Measurements from ENCODE around the gene GPR148. TPM values are rescaled to one million over a fixed set of nuclear protein-coding genes. Genes with fewer than 3 reads are reported as not detected.

The GPR148 gene
- total RNA-seq, 1 experiment from 2014 or later = not detected

DNA sequence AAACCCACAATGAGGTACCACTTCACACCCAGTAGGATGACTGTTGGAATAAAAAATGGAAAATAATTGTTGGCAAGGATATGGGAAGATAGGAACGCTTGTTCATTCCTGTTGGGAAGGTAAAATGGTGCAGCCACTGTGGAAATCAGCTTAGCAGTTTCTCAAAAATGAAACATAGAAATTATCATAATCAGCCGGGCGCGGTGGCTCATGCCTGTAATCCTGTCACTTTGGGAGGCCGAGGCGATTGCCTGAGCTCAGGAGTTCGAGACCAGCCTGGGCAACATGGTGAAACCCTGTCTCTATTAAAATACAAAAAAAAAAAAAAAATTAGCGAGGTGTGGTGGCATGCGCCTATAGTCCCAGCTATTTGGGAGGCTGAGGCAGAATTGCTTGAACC lies 49.9 kb downstream of the GPR148 start:
- H2BK12ac ChIP-seq (ENCODE audit: insufficient read length, low read depth, low read length) = no peak overlapping the region
- H4K5ac ChIP-seq (ENCODE audit: insufficient read length, low read depth, low read length) = no peak overlapping the region
- no peak overlapping the region for H2BK15ac ChIP-seq (ENCODE audit: low read depth, low read length)
- no peak overlapping the region for H3K4ac ChIP-seq (ENCODE audit: low read depth, low read length)
- no peak overlapping the region for H3T11ph ChIP-seq (ENCODE audit: low read length)
- no peak overlapping the region for H2AK5ac ChIP-seq (ENCODE audit: insufficient read length, low read length)
- TF ChIP-seq, protein P1, sequence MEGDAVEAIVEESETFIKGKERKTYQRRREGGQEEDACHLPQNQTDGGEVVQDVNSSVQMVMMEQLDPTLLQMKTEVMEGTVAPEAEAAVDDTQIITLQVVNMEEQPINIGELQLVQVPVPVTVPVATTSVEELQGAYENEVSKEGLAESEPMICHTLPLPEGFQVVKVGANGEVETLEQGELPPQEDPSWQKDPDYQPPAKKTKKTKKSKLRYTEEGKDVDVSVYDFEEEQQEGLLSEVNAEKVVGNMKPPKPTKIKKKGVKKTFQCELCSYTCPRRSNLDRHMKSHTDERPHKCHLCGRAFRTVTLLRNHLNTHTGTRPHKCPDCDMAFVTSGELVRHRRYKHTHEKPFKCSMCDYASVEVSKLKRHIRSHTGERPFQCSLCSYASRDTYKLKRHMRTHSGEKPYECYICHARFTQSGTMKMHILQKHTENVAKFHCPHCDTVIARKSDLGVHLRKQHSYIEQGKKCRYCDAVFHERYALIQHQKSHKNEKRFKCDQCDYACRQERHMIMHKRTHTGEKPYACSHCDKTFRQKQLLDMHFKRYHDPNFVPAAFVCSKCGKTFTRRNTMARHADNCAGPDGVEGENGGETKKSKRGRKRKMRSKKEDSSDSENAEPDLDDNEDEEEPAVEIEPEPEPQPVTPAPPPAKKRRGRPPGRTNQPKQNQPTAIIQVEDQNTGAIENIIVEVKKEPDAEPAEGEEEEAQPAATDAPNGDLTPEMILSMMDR (conservative IDR thresholded peaks at IDR 0.05) = no peak
- H3K4me2 ChIP-seq (ENCODE audit: insufficient read depth, insufficient read length, low read length) = no peak overlapping the region
- H2AFZ ChIP-seq (ENCODE audit: low read length) = no peak overlapping the region
- H3K79me2 ChIP-seq (ENCODE audit: insufficient read depth, low read length) = no peaks in the 10 kb centered on the region
- no peak overlapping the region for H3K56ac ChIP-seq (ENCODE audit: insufficient read length, low read depth, low read length)
- no peaks in the 10 kb centered on the region for H3K9me3 ChIP-seq (ENCODE audit: control insufficient read depth, low read depth, low read length)
- no peak overlapping the region for H3K27ac ChIP-seq (ENCODE audit: insufficient read length, low read depth, low read length)
- Mint-ChIP-seq H3K9me3 (peaks cover 0 to 5% of the 10 kb centered on the region in 2 experiments; a peak in 2 of 5 replicates), H3K4me3 (no peak overlapping the region; a peak in 1 of 5 replicates), H3K36me3 (ENCODE audit: insufficient read depth in 1 of 3, low read depth in 3 of 3) (no peaks in the 10 kb centered on the region), H3K27ac (no peak overlapping the region), H3K27me3 (ENCODE audit: low read depth) (peaks cover 2% of the 10 kb centered on the region; the same call in 1 of the 2 replicates), H3K4me1 (no peaks in the 10 kb centered on the region)
- H2BK5ac ChIP-seq (ENCODE audit: insufficient read length, low read length) = no peak overlapping the region
- H2BK20ac ChIP-seq (ENCODE audit: low read depth, low read length, poor library complexity, severe bottlenecking) = no peak overlapping the region
- no CpG with 5 or more reads among the region's 9 CpGs for WGBS (ENCODE audit: extremely low coverage, insufficient read length, low lambda C conversion rate)
- H3K27me3 ChIP-seq (ENCODE audit: insufficient read depth, low read length) = no peaks in the 10 kb centered on the region
- H3K23ac ChIP-seq (ENCODE audit: insufficient read length, low read depth, low read length) = no peak overlapping the region
- H2BK120ac ChIP-seq (ENCODE audit: low read depth, low read length, poor library complexity, severe bottlenecking) = no peak overlapping the region
- no peaks in the 10 kb centered on the region for H3K4me1 ChIP-seq (ENCODE audit: insufficient read depth, low read length)
- no peak for DNase-seq
- no peak overlapping the region for H4K91ac ChIP-seq (ENCODE audit: insufficient read length, low read depth, low read length)
- H3K9ac ChIP-seq (ENCODE audit: extremely low read depth, insufficient read length, low read length) = no peak overlapping the region
- no peak overlapping the region for H3K18ac ChIP-seq (ENCODE audit: insufficient read length, low read depth, low read length)
- H3K14ac ChIP-seq (ENCODE audit: insufficient read depth, low read length) = no peak overlapping the region
- H3K23me2 ChIP-seq (ENCODE audit: insufficient read length, low read depth, low read length, poor library complexity, severe bottlenecking) = no peaks in the 10 kb centered on the region
- H4K20me1 ChIP-seq (ENCODE audit: control insufficient read depth, insufficient read depth, insufficient read length) = no peaks in the 10 kb centered on the region
- H4K8ac ChIP-seq (replicated peaks; ENCODE audit: insufficient read length, low read depth, low read length) = no peak overlapping the region
- no peaks in the 10 kb centered on the region for H3K79me1 ChIP-seq (ENCODE audit: insufficient read depth, low read depth, low read length, poor library complexity, severe bottlenecking)

Other genes starting within 250 kb of the GPR148 start
- 0.99 and 1.2 TPM in 2 replicates for gene POTEI, start 219.7 kb upstream of the GPR148 start, total RNA-seq (2021)
- 0.48 TPM in 1 of 2 replicates, not detected in the other for gene CFC1B, start 207.8 kb upstream of the GPR148 start, total RNA-seq (2021)
- gene CFC1, start 129.5 kb upstream of the GPR148 start, total RNA-seq (2021) = 0.22 TPM in 1 of 2 replicates, not detected in the other
- gene POTEJ, start 117.6 kb upstream of the GPR148 start, total RNA-seq (2021) = not detected in 2 replicates
- 0.59 TPM in 2 replicates for gene AMER3, start 26.5 kb downstream of the GPR148 start, total RNA-seq (2021)
- gene ARHGEF4, start 107.8 kb downstream of the GPR148 start, total RNA-seq (2021) = 12.5 and 12.6 TPM in 2 replicates

Measured in H9 (cell line).